ENCODE measurements around the gene HAPLN3.

Gene HAPLN3

DNA sequence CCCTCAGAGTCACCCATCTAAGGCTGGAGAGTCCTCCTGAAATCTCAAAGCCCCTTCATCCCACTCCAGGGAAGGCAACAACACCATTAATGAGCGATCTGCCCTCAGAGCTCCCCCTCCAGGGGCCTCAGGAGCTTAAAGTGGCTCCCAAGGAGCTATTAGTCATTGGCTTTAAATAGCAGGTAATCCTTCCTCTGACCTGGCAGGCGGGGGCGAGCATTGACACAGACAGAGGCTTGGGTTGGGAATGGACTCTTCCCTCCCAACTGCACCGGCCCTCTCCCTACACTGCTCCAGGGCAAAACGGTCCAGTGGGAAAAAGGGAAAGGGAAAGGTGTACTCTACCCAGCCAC lies 16.4 kb upstream of the HAPLN3 start:
- DNase-seq = no peak
- Mint-ChIP-seq H3K27ac (peak overlapping the region; percentile 90), H3K4me1 (peaks cover 62% of the 10 kb centered on the region), H3K9me3 (no peaks in the 10 kb centered on the region), H3K4me3 (peak overlapping the region; percentile 92), H3K36me3 (ENCODE audit: low read depth) (peaks cover 25% of the 10 kb centered on the region), H3K27me3 (ENCODE audit: low read depth, poor library complexity) (peaks cover 3% of the 10 kb centered on the region)
- TF ChIP-seq, protein P1, sequence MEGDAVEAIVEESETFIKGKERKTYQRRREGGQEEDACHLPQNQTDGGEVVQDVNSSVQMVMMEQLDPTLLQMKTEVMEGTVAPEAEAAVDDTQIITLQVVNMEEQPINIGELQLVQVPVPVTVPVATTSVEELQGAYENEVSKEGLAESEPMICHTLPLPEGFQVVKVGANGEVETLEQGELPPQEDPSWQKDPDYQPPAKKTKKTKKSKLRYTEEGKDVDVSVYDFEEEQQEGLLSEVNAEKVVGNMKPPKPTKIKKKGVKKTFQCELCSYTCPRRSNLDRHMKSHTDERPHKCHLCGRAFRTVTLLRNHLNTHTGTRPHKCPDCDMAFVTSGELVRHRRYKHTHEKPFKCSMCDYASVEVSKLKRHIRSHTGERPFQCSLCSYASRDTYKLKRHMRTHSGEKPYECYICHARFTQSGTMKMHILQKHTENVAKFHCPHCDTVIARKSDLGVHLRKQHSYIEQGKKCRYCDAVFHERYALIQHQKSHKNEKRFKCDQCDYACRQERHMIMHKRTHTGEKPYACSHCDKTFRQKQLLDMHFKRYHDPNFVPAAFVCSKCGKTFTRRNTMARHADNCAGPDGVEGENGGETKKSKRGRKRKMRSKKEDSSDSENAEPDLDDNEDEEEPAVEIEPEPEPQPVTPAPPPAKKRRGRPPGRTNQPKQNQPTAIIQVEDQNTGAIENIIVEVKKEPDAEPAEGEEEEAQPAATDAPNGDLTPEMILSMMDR (IDR thresholded peaks at IDR 0.05) = no peak

DNA sequence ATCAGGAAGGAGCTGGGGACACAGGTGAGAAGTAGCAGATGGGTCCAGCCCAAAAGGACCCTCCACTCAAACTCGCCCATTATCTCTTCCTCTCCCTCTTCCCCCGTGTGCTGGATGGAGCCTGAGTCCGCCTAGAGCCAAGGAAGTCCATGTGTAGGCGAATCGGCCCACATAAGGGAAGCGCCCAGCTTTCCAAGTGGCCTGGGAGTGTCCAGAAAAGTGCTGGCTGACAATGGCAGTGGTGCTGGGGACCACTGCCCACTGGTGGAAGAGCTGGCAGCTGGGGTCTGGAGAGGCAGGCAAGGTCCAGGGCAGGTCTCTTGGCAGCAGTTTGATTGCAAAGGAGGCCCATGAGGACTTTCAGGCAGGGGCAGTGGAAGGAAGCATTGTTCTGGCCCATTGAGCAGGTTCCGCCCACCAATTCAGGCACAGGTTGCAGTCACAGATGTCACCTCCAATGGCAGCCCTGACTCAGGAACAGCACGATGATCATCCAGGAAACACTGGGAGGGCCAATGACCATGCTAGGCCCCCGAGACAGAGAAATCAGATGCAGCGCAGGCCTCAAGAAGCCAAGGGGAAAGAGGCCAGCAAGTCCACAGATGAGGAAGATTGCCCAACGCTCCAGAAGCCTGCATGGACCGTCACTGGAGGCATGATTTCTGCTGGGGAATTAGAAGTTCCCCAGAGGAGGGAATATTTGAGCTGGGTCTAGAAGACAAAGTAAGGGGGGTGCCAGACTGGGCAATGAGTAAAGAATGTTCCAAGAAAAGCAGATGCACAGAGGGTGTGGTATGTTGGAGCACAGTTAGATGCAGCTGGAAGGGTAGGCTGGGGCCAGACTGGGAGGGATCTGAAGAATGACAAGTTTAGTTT lies 14.8 kb upstream of the HAPLN3 start:
- peak overlapping the region; percentile 92 for H3K4me3 Mint-ChIP-seq

DNA sequence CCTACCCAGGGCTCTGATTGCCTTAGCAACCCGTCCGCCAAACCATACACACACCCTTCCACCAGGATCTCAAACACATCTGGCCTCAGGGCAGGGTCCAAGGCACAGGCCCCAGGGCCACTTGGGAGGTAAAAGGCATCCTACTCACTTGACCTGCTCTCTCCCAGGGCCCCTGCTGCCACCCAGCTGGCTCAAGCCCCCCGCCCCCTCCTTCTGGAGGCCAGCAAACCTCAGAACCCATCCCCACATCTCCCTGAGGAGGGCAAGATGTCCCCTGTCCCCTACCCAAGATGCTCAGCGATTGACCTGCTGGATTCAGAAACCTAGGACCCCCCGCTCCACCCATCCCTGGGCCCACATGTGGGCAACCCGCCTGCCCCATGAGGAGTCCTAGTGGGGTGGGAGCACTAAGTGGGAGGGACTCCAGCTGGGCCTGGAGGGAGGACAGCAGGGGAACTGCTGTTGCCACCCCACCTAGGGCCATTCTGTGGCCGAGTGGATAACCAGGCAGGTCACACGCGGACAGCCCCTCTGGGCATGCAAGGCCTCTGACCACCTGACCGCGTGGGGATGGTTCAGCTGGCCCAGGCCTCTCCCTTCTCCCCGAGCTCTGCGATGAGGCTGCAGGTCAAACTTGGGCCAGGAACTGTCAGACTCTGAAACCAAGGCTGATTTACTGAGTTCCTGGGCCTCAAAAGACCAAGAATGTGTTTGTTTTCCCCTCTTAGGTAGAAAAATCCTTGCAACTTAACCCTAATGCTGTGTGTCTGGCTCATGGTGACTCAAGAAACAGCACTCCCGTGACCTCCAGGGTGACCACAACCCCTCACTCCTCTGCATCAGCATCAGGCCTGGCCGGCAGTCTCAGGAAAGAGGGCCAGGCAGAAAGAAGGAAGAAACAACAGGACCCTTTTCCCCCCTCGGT lies 13.6 kb upstream of the HAPLN3 start:
- H3K4me1 Mint-ChIP-seq = peaks cover 81% of the 10 kb centered on the region
- peak overlapping the region; percentile 92 for H3K4me3 Mint-ChIP-seq
- H3K27ac Mint-ChIP-seq = peak overlapping the region; percentile 99
- H3K9me3 Mint-ChIP-seq = no peaks in the 10 kb centered on the region
- peaks cover 41% of the 10 kb centered on the region for H3K36me3 Mint-ChIP-seq (ENCODE audit: low read depth)
- peaks cover 3% of the 10 kb centered on the region for H3K27me3 Mint-ChIP-seq (ENCODE audit: low read depth, poor library complexity)
- TF ChIP-seq, protein P1 (IDR thresholded peaks at IDR 0.05) = no peak
- peak; percentile 36 for DNase-seq

More for the DNA sequence above, 14.8 kb upstream of the HAPLN3 start:
- Mint-ChIP-seq H3K36me3 (ENCODE audit: low read depth) (peaks cover 36% of the 10 kb centered on the region), H3K27ac (peak overlapping the region; percentile 99), H3K27me3 (ENCODE audit: low read depth, poor library complexity) (peaks cover 3% of the 10 kb centered on the region), H3K9me3 (no peaks in the 10 kb centered on the region), H3K4me1 (peaks cover 74% of the 10 kb centered on the region)
- DNase-seq = peak; percentile 37
- TF ChIP-seq, protein P1 (IDR thresholded peaks at IDR 0.05) = no peak

DNA sequence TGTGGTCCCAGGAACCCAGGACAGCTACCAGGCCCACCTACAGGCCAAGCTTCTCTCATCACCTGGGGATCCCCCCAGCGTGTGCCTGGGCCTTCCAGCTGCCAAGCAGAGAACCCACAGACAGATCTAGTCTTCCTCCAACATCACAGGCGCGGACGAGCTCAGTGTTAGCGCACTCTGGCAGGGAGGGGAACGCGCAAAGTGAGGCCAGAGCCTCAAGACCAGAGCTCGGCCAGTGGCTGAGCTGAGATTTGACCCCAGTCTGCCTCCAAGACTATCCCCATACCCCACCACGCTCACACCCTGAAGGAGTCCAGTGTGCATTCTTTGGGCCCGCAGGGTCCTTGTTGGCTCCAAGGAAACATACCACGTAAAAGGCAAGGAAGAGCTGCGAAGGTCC lies 12.8 kb upstream of the HAPLN3 start:
- Mint-ChIP-seq H3K4me1 (peaks cover 74% of the 10 kb centered on the region), H3K27me3 (ENCODE audit: low read depth, poor library complexity) (peaks cover 3% of the 10 kb centered on the region), H3K36me3 (ENCODE audit: low read depth) (peaks cover 45% of the 10 kb centered on the region), H3K27ac (peak overlapping the region; percentile 85), H3K4me3 (peak overlapping the region; percentile 54), H3K9me3 (no peaks in the 10 kb centered on the region)
- no peak for DNase-seq
- TF ChIP-seq, protein P1 (IDR thresholded peaks at IDR 0.05) = no peak

DNA sequence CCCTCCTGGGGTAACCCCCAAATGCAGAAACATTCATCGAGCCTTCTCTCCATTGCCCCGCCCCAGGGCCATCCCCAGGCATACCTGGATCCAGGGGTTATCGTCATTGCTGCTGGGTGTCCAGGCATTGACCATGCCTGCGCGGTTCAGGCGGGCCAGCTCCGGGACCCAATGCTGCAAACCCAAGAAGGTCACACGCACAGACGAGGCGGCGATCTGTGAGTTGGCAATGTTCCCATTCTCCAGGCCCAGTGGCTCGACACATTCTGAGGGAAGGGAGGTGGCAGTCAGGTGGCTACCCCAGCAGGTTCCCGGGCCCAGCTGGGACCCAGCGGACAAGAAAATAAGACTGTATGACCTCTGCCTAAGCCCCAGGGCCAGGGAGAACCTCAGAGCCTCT lies 11.8 kb upstream of the HAPLN3 start:
- TF ChIP-seq, protein P1 (IDR thresholded peaks at IDR 0.05) = no peak
- DNase-seq = no peak

More for the DNA sequence above, 11.8 kb upstream of the HAPLN3 start:
- Mint-ChIP-seq H3K36me3 (ENCODE audit: low read depth) (peaks cover 52% of the 10 kb centered on the region), H3K27ac (no peak overlapping the region), H3K4me1 (peaks cover 73% of the 10 kb centered on the region), H3K27me3 (ENCODE audit: low read depth, poor library complexity) (peaks cover 3% of the 10 kb centered on the region), H3K9me3 (no peaks in the 10 kb centered on the region), H3K4me3 (no peak overlapping the region)
